MM.1S (cell line): ENCODE results near the gene PRKG1.

Experiments
- EZH2 ChIP-seq: fragments of 300-600 bp; sonication (generic); optimal IDR thresholded peaks from 2 replicates; pipeline ENCODE3; 2017; ENCODE audit warnings: low read depth, mild to moderate bottlenecking, antibody characterized with exemption, low read length, mixed read lengths
- EZH2phosphoT487 ChIP-seq: fragments of 300-600 bp; sonication (generic); IDR thresholded peaks from 2 replicates; pipeline ENCODE4 v1.6.1; 2018; ENCODE audit warnings: antibody characterized with exemption, low read length
- TF ChIP-seq, protein P1 (sequence below): fragments of 300-600 bp; sonication (generic); IDR thresholded peaks from 2 replicates; pipeline ENCODE4 v1.5.1; 2016; ENCODE audit warnings: antibody characterized with exemption, low read length, mixed read lengths

DNA sequence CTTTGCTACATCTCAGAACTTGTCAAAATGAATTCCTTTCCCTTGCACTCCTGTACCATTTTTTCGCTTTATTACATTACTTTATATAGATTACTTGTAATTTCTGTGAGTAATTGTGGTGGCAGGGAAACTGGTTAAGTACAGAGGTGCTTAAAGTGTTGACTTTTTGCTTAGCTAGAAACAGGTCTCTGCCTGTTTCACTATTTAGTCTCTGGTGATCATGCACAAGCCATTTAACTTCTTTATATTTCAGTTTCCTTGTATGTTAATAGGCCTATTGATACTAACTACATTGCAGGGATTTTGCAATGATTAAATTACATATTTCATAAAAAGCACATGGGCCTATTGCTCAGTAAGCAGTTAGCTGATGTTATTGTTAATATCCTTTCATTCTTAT is 233.8 kb downstream of the PRKG1 start:
- TF ChIP-seq, protein P1, sequence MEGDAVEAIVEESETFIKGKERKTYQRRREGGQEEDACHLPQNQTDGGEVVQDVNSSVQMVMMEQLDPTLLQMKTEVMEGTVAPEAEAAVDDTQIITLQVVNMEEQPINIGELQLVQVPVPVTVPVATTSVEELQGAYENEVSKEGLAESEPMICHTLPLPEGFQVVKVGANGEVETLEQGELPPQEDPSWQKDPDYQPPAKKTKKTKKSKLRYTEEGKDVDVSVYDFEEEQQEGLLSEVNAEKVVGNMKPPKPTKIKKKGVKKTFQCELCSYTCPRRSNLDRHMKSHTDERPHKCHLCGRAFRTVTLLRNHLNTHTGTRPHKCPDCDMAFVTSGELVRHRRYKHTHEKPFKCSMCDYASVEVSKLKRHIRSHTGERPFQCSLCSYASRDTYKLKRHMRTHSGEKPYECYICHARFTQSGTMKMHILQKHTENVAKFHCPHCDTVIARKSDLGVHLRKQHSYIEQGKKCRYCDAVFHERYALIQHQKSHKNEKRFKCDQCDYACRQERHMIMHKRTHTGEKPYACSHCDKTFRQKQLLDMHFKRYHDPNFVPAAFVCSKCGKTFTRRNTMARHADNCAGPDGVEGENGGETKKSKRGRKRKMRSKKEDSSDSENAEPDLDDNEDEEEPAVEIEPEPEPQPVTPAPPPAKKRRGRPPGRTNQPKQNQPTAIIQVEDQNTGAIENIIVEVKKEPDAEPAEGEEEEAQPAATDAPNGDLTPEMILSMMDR, result no peak
- TF ChIP-seq EZH2phosphoT487 (no peak), EZH2 (no peak)
